CD4-positive, alpha-beta memory T cell (primary cell): ENCODE data around the gene WDR54. TPM values are rescaled to one million over a fixed set of nuclear protein-coding genes. Genes with fewer than 3 reads are reported as not detected.

ENCODE experiments used
- CTCF ChIA-PET: fragments of 350-600 bp; sonication (Branson Sonifier 250); formaldehyde crosslinking; loops from one replicate; lab custom pipeline; 2021; ENCODE audit warnings: inconsistent platforms; ENCODE audit not compliant: partially characterized antibody; lab: Charles Lee
- POLR2A ChIA-PET: fragments of 350-600 bp; sonication (Branson Sonifier 250); formaldehyde crosslinking; loops from one replicate; lab custom pipeline; 2021; ENCODE audit not compliant: partially characterized antibody; lab: Charles Lee
- DNase-seq, 5 donors: peaks; one replicate each; pipeline versions ENCODE4 v3.0.0 to v3.0.0-alpha.2; 2020 to 2022; ENCODE audit warnings: mixed read lengths in 1 of 5
- H3K27ac ChIP-seq: one replicate; pipeline ENCODE4 v1.7.0; 2013; ENCODE audit warnings: low read depth, low read length
- H3K27me3 ChIP-seq: 2 replicates; pipeline ENCODE4 v1.7.0; 2013; ENCODE audit warnings: mild to moderate bottlenecking, low read length, moderate library complexity; ENCODE audit not compliant: insufficient read depth
- H3K36me3 ChIP-seq: 2 replicates; pipeline ENCODE4 v1.7.0; 2013; ENCODE audit warnings: mild to moderate bottlenecking, low read length, moderate library complexity; ENCODE audit not compliant: insufficient read depth
- H3K4me1 ChIP-seq: 2 replicates; pipeline ENCODE4 v1.7.0; 2013; ENCODE audit warnings: mild to moderate bottlenecking, low read length, moderate library complexity; ENCODE audit not compliant: insufficient read depth
- H3K4me3 ChIP-seq, 2 donors: one replicate each; pipeline ENCODE4 v1.7.0; 2013; ENCODE audit warnings: low read length in 2 of 2, mild to moderate bottlenecking in 1 of 2
- H3K9me3 ChIP-seq, 2 donors: one replicate each; pipeline ENCODE4 v1.7.0; 2013; ENCODE audit warnings: low read length in 2 of 2, control low read depth in 1 of 2; ENCODE audit not compliant: control insufficient read depth in 1 of 2
- H3K27ac Mint-ChIP-seq, 7 donors: one replicate each; pipeline ENCODE4 v1.8.0; 2020 to 2021; ENCODE audit warnings: mixed read lengths in 7 of 7, mild to moderate bottlenecking in 6 of 7, inconsistent platforms in 3 of 7, moderate library complexity in 3 of 7
- H3K27me3 Mint-ChIP-seq, 2 donors: one replicate each; pipeline ENCODE4 v1.8.0; 2020 to 2021; ENCODE audit warnings: mixed read lengths in 2 of 2
- H3K36me3 Mint-ChIP-seq, 2 donors: one replicate each; pipeline ENCODE4 v1.8.0; 2020 to 2021; ENCODE audit warnings: mixed read lengths in 2 of 2, inconsistent platforms in 1 of 2, mild to moderate bottlenecking in 1 of 2
- H3K4me1 Mint-ChIP-seq, 4 donors: one replicate each; pipeline ENCODE4 v1.8.0; 2020 to 2021; ENCODE audit warnings: mixed read lengths in 4 of 4, mild to moderate bottlenecking in 1 of 4
- H3K4me3 Mint-ChIP-seq, 8 donors: one replicate each; pipeline ENCODE4 v1.8.0; 2020 to 2021; ENCODE audit warnings: mixed read lengths in 8 of 8, mild to moderate bottlenecking in 7 of 8, moderate library complexity in 6 of 8, inconsistent platforms in 3 of 8
- H3K9me3 Mint-ChIP-seq, 8 donors: one replicate each; pipeline ENCODE4 v1.8.0; 2020 to 2021; ENCODE audit warnings: mixed read lengths in 8 of 8, mild to moderate bottlenecking in 5 of 8, inconsistent platforms in 3 of 8, moderate library complexity in 1 of 8
- intact Hi-C: fragments of 100-400 bp; cut with micrococcal nuclease; formaldehyde crosslinking; loops from one replicate; pipeline ENCODE4 v1.15.1; 2023
- polyA plus RNA-seq, 2 donors: library from polyadenylated mRNA; unstranded; fragments of 300-500 nt; fragmentation: Illumina TruSeq; gene quantifications; one replicate each; pipeline ENCODE4 v1.2.3, GENCODE V29; 2021
- total RNA-seq, 2 experiments: library from RNA; stranded (reverse); gene quantifications; one replicate each; pipeline ENCODE4 v1.2.3, GENCODE V29; 2021

WDR54 gene
- total and polyA plus RNA-seq, 4 experiments from 2014 or later: 36.3 to 107 (median 48.6) TPM

DNA sequence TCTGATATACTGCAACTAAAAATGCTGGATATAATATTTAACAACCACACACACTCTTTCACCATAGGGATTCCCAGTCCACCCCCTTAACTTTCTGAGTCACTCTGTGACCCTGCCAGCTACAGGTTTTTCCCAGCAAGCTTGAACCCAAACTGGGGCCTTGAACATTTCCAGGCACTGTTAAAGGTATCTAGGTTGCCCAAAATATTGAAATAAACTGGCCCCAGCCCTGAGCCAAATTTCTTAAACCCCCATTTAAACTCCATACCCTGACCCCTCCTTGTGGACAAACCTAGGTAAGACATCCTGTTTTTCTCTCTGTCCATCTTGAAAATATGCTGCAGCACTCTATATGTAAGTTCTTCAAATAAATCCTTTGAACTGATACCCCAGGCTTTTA, 21.7 kb upstream of the WDR54 start:
- intact Hi-C loops: loop anchor here (1.0 to 10.0 kb wide), 4 partner anchors 149 to 205 kb away; partner anchors contain the start of genes DOK1, LOXL3 and MTHFD2
- no peaks in the 10 kb centered on the region for H3K36me3 ChIP-seq
- H3K9me3 Mint-ChIP-seq: no peaks in the 10 kb centered on the region
- CTCF ChIA-PET: interaction anchor here (1.3 kb wide), 1 partner anchor 150 kb away, joined by 4 read pairs; no protein-coding TSS in a partner anchor
- peaks cover 2 to 4% of the 10 kb centered on the region in 2 donors for H3K27me3 Mint-ChIP-seq
- no peaks in the 10 kb centered on the region for H3K27me3 ChIP-seq
- H3K4me1 ChIP-seq: no peaks in the 10 kb centered on the region
- H3K4me3 ChIP-seq: no peak overlapping the region
- no peaks in the 10 kb centered on the region for H3K4me1 Mint-ChIP-seq
- no peak overlapping the region for H3K4me3 Mint-ChIP-seq
- H3K27ac ChIP-seq: no peak overlapping the region
- POLR2A ChIA-PET: interaction anchor here (0.8 kb wide), 1 partner anchor 124 kb away, joined by 3 read pairs; no protein-coding TSS in a partner anchor
- H3K36me3 Mint-ChIP-seq: no peaks in the 10 kb centered on the region
- peak in 4 of 5 donors; percentile 36 to 49 (median 41) for DNase-seq
- no peak overlapping the region for H3K27ac Mint-ChIP-seq
- H3K9me3 ChIP-seq: no peaks in the 10 kb centered on the region

DNA sequence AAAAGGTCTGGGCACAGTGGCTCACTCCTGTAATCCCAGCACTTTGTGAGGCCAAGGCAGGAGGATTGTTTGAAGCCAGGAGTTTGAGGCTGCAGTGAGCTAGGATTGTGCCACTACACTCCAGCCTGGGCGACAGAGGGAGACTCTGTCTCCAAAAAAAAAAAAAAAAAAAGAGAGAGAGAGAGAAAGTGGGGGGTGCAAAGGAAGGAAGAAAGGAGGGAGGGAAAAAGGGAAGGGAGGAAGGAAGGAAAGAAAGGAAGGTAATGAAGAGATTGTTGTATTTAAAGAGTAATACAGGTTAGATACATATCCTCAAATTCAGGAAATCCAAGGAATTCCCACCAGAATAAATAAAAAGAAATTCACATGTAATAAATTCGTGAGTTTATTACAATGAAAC, 19.6 kb upstream of the WDR54 start:
- no peaks in the 10 kb centered on the region for H3K9me3 ChIP-seq
- H3K36me3 ChIP-seq: no peaks in the 10 kb centered on the region
- Mint-ChIP-seq H3K36me3 (no peaks in the 10 kb centered on the region), H3K27ac (no peak overlapping the region), H3K4me1 (no peaks in the 10 kb centered on the region), H3K27me3 (peaks cover 0 to 2% of the 10 kb centered on the region in 2 donors), H3K9me3 (no peaks in the 10 kb centered on the region), H3K4me3 (no peak overlapping the region)
- H3K4me1 ChIP-seq: no peaks in the 10 kb centered on the region
- POLR2A ChIA-PET: interaction anchor here (0.7 to 1.4 kb wide), 2 partner anchors 10 to 53 kb away, joined by 3 to 6 read pairs; partner anchors contain the start of gene INO80B
- no peaks in the 10 kb centered on the region for H3K27me3 ChIP-seq
- intact Hi-C loops: no loop called here
- DNase-seq: no peak
- CTCF ChIA-PET: interaction anchor here (0.7 to 3.4 kb wide), 4 partner anchors 10 to 152 kb away, joined by 3 to 16 read pairs (median 10); no protein-coding TSS in a partner anchor
- no peak overlapping the region for H3K27ac ChIP-seq
- H3K4me3 ChIP-seq: no peak overlapping the region

DNA sequence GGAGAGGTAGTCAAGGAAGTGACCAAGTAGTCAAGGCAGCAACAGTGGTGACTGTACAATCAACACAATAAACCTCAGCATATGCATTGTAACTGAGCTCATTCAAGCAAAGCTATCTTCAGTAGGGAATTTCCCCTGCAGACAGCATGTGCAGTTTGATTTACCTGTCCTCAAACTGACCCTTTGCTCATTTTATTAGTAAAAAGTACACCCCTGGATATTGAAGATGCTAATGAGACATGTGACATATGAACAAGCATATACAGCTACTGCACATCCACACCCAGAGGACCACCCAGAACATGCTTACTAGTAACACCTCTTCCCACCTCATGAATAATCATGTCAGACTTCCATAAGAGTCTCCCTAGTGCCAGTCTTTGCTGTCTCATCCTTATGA, 15.5 kb upstream of the WDR54 start:
- ChIA-PET CTCF (no interaction called here), POLR2A (no interaction called here)
- Histone ChIP-seq H3K4me1 (no peaks in the 10 kb centered on the region), H3K9me3 (no peaks in the 10 kb centered on the region), H3K4me3 (no peak overlapping the region), H3K27me3 (no peaks in the 10 kb centered on the region), H3K36me3 (no peaks in the 10 kb centered on the region), H3K27ac (no peak overlapping the region)
- Mint-ChIP-seq H3K4me3 (no peak overlapping the region), H3K36me3 (no peaks in the 10 kb centered on the region), H3K27ac (no peak overlapping the region), H3K27me3 (peaks cover 9 to 12% of the 10 kb centered on the region in 2 donors), H3K4me1 (peaks cover 0 to 1% (median 0%) of the 10 kb centered on the region in 4 donors), H3K9me3 (no peaks in the 10 kb centered on the region)
- no peak for DNase-seq
- intact Hi-C loops: no loop called here

DNA sequence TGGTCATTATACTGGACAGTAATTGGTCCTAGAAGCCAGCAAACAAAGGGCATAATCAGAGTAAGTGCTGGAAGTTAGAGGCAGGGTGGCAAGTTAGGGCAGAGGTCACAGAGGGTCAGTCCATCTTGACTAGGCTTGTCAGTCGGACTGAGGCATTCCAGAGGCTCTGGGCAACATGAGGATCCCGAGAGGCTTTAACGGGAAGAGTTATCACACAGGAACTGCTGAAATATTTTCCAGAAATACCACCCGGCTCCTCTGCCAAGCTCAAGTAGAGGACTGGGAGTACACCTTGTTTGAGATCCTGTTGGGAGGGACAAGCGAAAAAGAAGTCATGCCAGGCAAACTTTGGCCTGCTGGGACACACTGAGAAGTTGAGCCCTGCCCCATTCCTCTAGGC, 13.8 kb upstream of the WDR54 start:
- Histone ChIP-seq H3K36me3 (no peaks in the 10 kb centered on the region), H3K27me3 (no peaks in the 10 kb centered on the region), H3K27ac (no peak overlapping the region), H3K9me3 (no peaks in the 10 kb centered on the region), H3K4me3 (no peak overlapping the region), H3K4me1 (no peaks in the 10 kb centered on the region)
- ChIA-PET CTCF (interaction anchor here (1.1 kb wide), 1 partner anchor 16 kb away, joined by 3 read pairs; no protein-coding TSS in a partner anchor), POLR2A (no interaction called here)
- no peak for DNase-seq
- H3K27me3 Mint-ChIP-seq: peaks cover 9 to 16% of the 10 kb centered on the region in 2 donors
- intact Hi-C loops: no loop called here
- no peaks in the 10 kb centered on the region for H3K9me3 Mint-ChIP-seq
- no peaks in the 10 kb centered on the region for H3K36me3 Mint-ChIP-seq
- H3K4me3 Mint-ChIP-seq: no peak overlapping the region
- H3K4me1 Mint-ChIP-seq: peaks cover 0 to 1% (median 0%) of the 10 kb centered on the region in 4 donors
- no peak overlapping the region for H3K27ac Mint-ChIP-seq

DNA sequence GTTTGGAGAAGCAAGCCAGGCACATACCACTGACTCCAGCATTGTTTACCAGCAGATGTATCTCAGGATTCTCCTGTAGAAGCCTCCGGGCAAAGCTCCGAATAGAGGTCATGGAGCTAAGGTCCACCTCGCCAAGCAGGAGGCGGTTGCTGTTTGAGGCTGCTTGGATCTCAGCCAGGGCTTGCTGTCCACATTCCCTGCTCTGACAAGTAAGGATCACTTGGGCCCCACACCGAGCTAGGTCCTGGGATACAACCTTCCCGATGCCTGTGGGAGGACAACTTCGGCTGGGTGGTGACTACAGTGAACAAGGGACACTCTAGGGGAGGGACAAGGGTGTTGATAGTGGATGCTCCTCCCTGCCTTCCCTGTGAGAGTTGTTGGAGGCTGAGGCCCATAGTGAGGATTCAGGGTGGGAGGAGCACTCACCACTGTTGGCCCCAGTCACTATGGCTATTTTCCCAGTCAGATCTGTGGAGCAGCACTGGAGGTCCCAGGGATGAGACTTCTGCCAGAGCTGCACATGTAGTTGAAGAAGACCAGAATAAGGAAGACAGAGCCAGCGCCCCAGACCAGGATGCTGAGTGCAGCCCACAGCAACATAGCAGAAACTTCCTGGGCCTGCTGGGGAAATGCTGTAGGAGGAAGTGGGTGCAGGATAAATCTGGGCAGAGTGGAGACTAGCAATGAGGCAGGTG, 8.4 kb upstream of the WDR54 start:
- H3K9me3 Mint-ChIP-seq: no peaks in the 10 kb centered on the region
- H3K36me3 Mint-ChIP-seq: no peaks in the 10 kb centered on the region
- intact Hi-C loops: no loop called here
- POLR2A ChIA-PET: no interaction called here
- H3K27me3 Mint-ChIP-seq: peaks cover 7 to 22% of the 10 kb centered on the region in 2 donors
- no peak overlapping the region for H3K4me3 ChIP-seq
- DNase-seq: no peak
- peak overlapping the region in 1 of 7 donors; percentile 49 for H3K27ac Mint-ChIP-seq
- peaks cover 4 to 17% (median 5%) of the 10 kb centered on the region in 4 donors for H3K4me1 Mint-ChIP-seq
- peaks cover 14% of the 10 kb centered on the region for H3K4me1 ChIP-seq
- no peaks in the 10 kb centered on the region for H3K36me3 ChIP-seq
- no peak overlapping the region for H3K27ac ChIP-seq
- H3K4me3 Mint-ChIP-seq: peak overlapping the region in 3 of 8 donors; percentile 30 to 57 (median 56)
- CTCF ChIA-PET: no interaction called here
- H3K9me3 ChIP-seq: no peaks in the 10 kb centered on the region
- H3K27me3 ChIP-seq: no peaks in the 10 kb centered on the region

DNA sequence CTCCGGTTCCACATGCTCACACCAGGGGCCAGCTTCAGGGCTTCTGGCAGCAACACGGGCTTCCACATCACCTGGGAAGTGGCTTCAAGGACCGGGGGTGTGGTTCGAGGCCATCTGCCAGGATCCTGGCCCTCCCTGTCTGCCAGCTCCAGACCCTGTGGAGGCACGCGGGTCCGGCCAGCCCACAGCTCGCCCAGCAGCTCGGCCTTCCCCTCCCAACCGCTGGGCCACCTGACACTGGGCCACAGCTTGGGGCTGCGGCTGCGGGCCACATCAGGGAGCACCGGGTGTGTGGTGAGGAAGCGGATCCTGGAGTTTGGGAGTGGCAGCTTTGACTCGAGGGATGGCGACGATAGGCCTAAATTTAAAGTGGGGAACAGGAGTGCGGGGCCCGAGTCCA, 7.1 kb upstream of the WDR54 start:
- H3K9me3 Mint-ChIP-seq: no peaks in the 10 kb centered on the region
- H3K4me3 Mint-ChIP-seq: peak overlapping the region in 4 of 8 donors; percentile 26 to 53 (median 40)
- Histone ChIP-seq H3K4me3 (peak overlapping the region in 1 of 2 donors; percentile 24), H3K4me1 (peaks cover 14% of the 10 kb centered on the region), H3K27me3 (no peaks in the 10 kb centered on the region), H3K9me3 (no peaks in the 10 kb centered on the region), H3K36me3 (no peaks in the 10 kb centered on the region), H3K27ac (no peak overlapping the region)
- intact Hi-C loops: no loop called here
- no peak for DNase-seq
- ChIA-PET POLR2A (interaction anchor here (0.8 to 0.9 kb wide), 2 partner anchors 69 to 124 kb away, joined by 3 read pairs; partner anchors contain the start of gene TTC31), CTCF (no interaction called here)
- peaks cover 3 to 14% of the 10 kb centered on the region in 2 donors for H3K27me3 Mint-ChIP-seq
- H3K36me3 Mint-ChIP-seq: no peaks in the 10 kb centered on the region
- H3K27ac Mint-ChIP-seq: peak overlapping the region in 1 of 7 donors; percentile 25
- peaks cover 4 to 17% (median 5%) of the 10 kb centered on the region in 4 donors for H3K4me1 Mint-ChIP-seq
